ENCODE data around the gene FAM193B. TPM values are rescaled to one million over a fixed set of nuclear protein-coding genes. Genes with fewer than 3 reads are reported as not detected.

FAM193B gene
- total and polyA plus RNA-seq, 9 of the 15 experiments (the other 6 are each of a cell fraction or from before 2014, with no cell fraction given), result 4.4 to 76.4 (median 37.3) TPM

DNA sequence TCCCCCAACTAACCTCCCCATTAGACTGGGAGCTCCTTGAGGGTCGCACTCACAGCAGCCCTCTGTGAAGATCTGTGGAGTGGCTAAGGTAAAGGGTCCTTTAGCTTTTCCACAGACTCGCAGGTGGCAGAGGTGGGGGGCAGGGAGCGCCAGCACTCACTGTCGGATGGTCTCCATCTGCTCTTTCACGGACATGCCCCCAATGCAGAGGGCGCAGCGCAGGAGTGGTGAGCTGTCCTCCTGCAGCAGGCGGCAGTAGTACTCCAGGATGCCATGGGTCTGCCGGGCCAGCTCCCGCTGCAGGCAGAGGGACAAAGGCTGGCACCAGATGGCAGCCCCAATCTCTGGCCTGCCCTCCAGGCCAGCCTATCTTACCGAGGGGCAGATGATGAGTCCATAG is 39.8 kb downstream of the FAM193B start:
- in situ Hi-C loops (cut with MboI), result no loop called here
- WGBS (ENCODE audit: insufficient coverage, low coverage, missing lambda C conversion rate), result 90% methylated on average over 2 of the region's 11 CpGs
- Histone ChIP-seq H3K4me3 (no peak overlapping the region), H3K4me1 (replicated peaks in 1 of 2; ENCODE audit: control insufficient read depth in 2 of 2, insufficient read depth in 2 of 2, low read length in 2 of 2) (peaks cover 18 to 49% of the 10 kb centered on the region in 2 experiments), H3K9ac (ENCODE audit: insufficient read depth in 1 of 2, low read depth in 2 of 2, low read length in 2 of 2) (peak overlapping the region in 1 of 2 experiments; percentile 64; a peak in 1 of 4 replicates), H3K36me3 (ENCODE audit: control insufficient read depth, insufficient read depth, low read length) (peaks cover 70% of the 10 kb centered on the region), H4K20me1 (replicated peaks; ENCODE audit: control insufficient read depth, insufficient read depth, low read length) (no peaks in the 10 kb centered on the region), H3K27ac (ENCODE audit: extremely low read depth, low read depth, low read length) (no peak overlapping the region), H3K9me1 (ENCODE audit: control insufficient read depth, insufficient read depth, low read length) (no peaks in the 10 kb centered on the region), H3K79me2 (ENCODE audit: control insufficient read depth, insufficient read depth, low read length) (peaks cover 39% of the 10 kb centered on the region), H3K27me3 (ENCODE audit: control insufficient read depth in 2 of 2, insufficient read depth in 2 of 2, low read length in 2 of 2) (no peaks in the 10 kb centered on the region), H3K9me3 (replicated peaks; ENCODE audit: control insufficient read depth, insufficient read depth, low read depth, low read length) (no peaks in the 10 kb centered on the region), H2AFZ (ENCODE audit: low read depth, low read length) (no peak overlapping the region), H3K4me2 (ENCODE audit: insufficient read depth, low read length) (no peak overlapping the region)
- CTCF ChIA-PET (ENCODE audit: low intra/inter-chr PET ratio), result no interaction called here
- intact Hi-C loops (cut with micrococcal nuclease), result no loop called here
- no TSS peak for BruUV-seq (replicated peaks)
- TF ChIP-seq CHD2 (IDR thresholded peaks at IDR 0.05; ENCODE audit: low read depth, low read length) (no peak), POLR2G (IDR thresholded peaks at IDR 0.05; ENCODE audit: low read depth, low read length) (peak; percentile 29; the same call in 1 of the 2 replicates), TCF7 (IDR thresholded peaks at IDR 0.05; ENCODE audit: borderline replicate concordance) (no peak), RBFOX2 (IDR thresholded peaks at IDR 0.05; ENCODE audit: low read depth, low read length) (peak; percentile 58), ATF1 (CRISPR knock-in tag; IDR thresholded peaks at IDR 0.05) (no peak), ATF1 (tag; IDR thresholded peaks at IDR 0.05) (no peak), MCM7 (IDR thresholded peaks at IDR 0.05) (no peak), ARID1B (IDR thresholded peaks at IDR 0.05) (no peak), ETV1 (tag; conservative IDR thresholded peaks at IDR 0.05; ENCODE audit: low read depth) (no peak)
- no peak for ATAC-seq
- POLR2A ChIA-PET, result interaction anchor here (0.5 to 1.7 kb wide), 5 partner anchors 11 to 478 kb away, joined by 3 to 7 read pairs (median 3); no protein-coding TSS in a partner anchor
- no peak for DNase-seq (ENCODE audit: extremely low read depth in 1 of 4, low spot score in 3 of 4)
- FAIRE-seq, result no peak

Measured in K562 (cell line).